Common myeloid progenitor, CD34-positive (primary cell): ENCODE data around the gene GRM1.

Experiments
- CTCF ChIA-PET: fragments of 350-600 bp; sonication (Branson Sonifier 250); formaldehyde crosslinking; loops from one replicate; lab custom pipeline; 2021; ENCODE audit warnings: antibody characterized with exemption; lab: Charles Lee
- POLR2A ChIA-PET: fragments of 350-600 bp; sonication (Branson Sonifier 250); formaldehyde crosslinking; loops from one replicate; lab custom pipeline; 2021; ENCODE audit warnings: antibody characterized with exemption; lab: Charles Lee
- DNase-seq, 3 donors: peaks; one replicate each; pipeline versions ENCODE4 v3.0.0 to v3.0.0-alpha.2; 2013
- H3K27ac ChIP-seq, 2 experiments: 1 replicate in 1 of 2; 2 replicates in 1 of 2; pipeline ENCODE4 v1.7.0; 2013; ENCODE audit warnings: inconsistent platforms in 2 of 2, low read length in 2 of 2, mild to moderate bottlenecking in 2 of 2, low read depth in 1 of 2, moderate library complexity in 1 of 2; ENCODE audit not compliant: severe bottlenecking in 2 of 2, insufficient read depth in 1 of 2, poor library complexity in 1 of 2
- H3K27me3 ChIP-seq, 5 experiments: replicated peaks in 2 of 5; 1 replicate in 3 of 5; 2 replicates in 2 of 5; pipeline versions ENCODE4 v1.6.1 to v1.7.0; 2013; ENCODE audit warnings: low read length in 4 of 5, mild to moderate bottlenecking in 2 of 5, moderate library complexity in 2 of 5, inconsistent platforms in 1 of 5; ENCODE audit not compliant: insufficient read depth in 5 of 5, control insufficient read depth in 4 of 5
- H3K36me3 ChIP-seq, 4 experiments: 1 replicate in 2 of 4; 2 replicates in 2 of 4; pipeline versions ENCODE4 v1.6.1 to v1.7.0; 2013; ENCODE audit warnings: low read length in 3 of 4, control low read depth in 1 of 4, mild to moderate bottlenecking in 1 of 4; ENCODE audit not compliant: control insufficient read depth in 4 of 4, insufficient read depth in 4 of 4
- H3K4me1 ChIP-seq, 4 experiments: 1 replicate in 3 of 4; 2 replicates in 1 of 4; pipeline versions ENCODE4 v1.6.1 to v1.7.1; 2013; ENCODE audit warnings: low read length in 3 of 4, mild to moderate bottlenecking in 3 of 4, control low read depth in 1 of 4, inconsistent platforms in 1 of 4, moderate library complexity in 1 of 4; ENCODE audit not compliant: control insufficient read depth in 4 of 4, insufficient read depth in 4 of 4; ENCODE audit errors: control extremely low read depth in 1 of 4
- H3K4me3 ChIP-seq, 7 experiments: 1 replicate in 4 of 7; 2 replicates in 3 of 7; pipeline versions ENCODE4 v1.5.1 to v1.7.0; 2013; ENCODE audit warnings: mild to moderate bottlenecking in 7 of 7, low read length in 6 of 7, moderate library complexity in 6 of 7, inconsistent platforms in 2 of 7, low read depth in 2 of 7, control low read depth in 1 of 7; ENCODE audit not compliant: insufficient read depth in 4 of 7, control insufficient read depth in 1 of 7; ENCODE audit errors: extremely low read depth in 1 of 7
- H3K9me3 ChIP-seq, 5 experiments: 1 replicate in 4 of 5; 2 replicates in 1 of 5; pipeline versions ENCODE4 v1.6.1 to v1.7.1; 2013; ENCODE audit warnings: low read length in 4 of 5, mild to moderate bottlenecking in 2 of 5, inconsistent platforms in 1 of 5, low read depth in 1 of 5, moderate library complexity in 1 of 5; ENCODE audit not compliant: control insufficient read depth in 4 of 5, insufficient read depth in 2 of 5; ENCODE audit errors: control extremely low read depth in 1 of 5
- WGBS: methylation state at CpG from one replicate; pipeline ENCODE4 v1.1.5; 2013; ENCODE audit not compliant: insufficient coverage; 5-methylcytosine and 5-hydroxymethylcytosine counted together

Gene GRM1

GRCh38 chr6:146315381-146316174 lies 286.7 kb downstream of the GRM1 start:
- DNase-seq: no peak
- H3K36me3 ChIP-seq: no peaks in the 10 kb centered on the region
- H3K27ac ChIP-seq: no peak overlapping the region
- ChIA-PET POLR2A (no interaction called here), CTCF (interaction anchor here (1.8 kb wide), 1 partner anchor 13 kb away, joined by 4 read pairs; no protein-coding TSS in a partner anchor)
- H3K27me3 ChIP-seq: no peaks in the 10 kb centered on the region
- no peaks in the 10 kb centered on the region for H3K4me1 ChIP-seq
- 91% methylated on average over 1 of the region's 4 CpGs for WGBS
- H3K4me3 ChIP-seq: no peak overlapping the region
- no peaks in the 10 kb centered on the region for H3K9me3 ChIP-seq

- CTCF ChIA-PET: no interaction called here
- 92% methylated on average over 5 of the region's 5 CpGs for WGBS
- H3K36me3 ChIP-seq: no peaks in the 10 kb centered on the region
- POLR2A ChIA-PET: no interaction called here
- no peaks in the 10 kb centered on the region for H3K9me3 ChIP-seq
- no peak for DNase-seq
- no peak overlapping the region for H3K4me3 ChIP-seq
- no peaks in the 10 kb centered on the region for H3K4me1 ChIP-seq
- H3K27me3 ChIP-seq: no peaks in the 10 kb centered on the region
- H3K27ac ChIP-seq: no peak overlapping the region
Observed at GRCh38 chr6:146316175-146316495, 287.3 kb downstream of the GRM1 start.

GRCh38 chr6:146331013-146331412 lies 302.2 kb downstream of the GRM1 start:
- 66% methylated on average over 2 of the region's 3 CpGs for WGBS
- CTCF ChIA-PET: no interaction called here

GRCh38 chr6:146335336-146335735 lies 306.5 kb downstream of the GRM1 start:
- Histone ChIP-seq H3K27ac (no peak overlapping the region), H3K4me1 (no peaks in the 10 kb centered on the region), H3K9me3 (peaks cover 0 to 3% (median 0%) of the 10 kb centered on the region in 5 experiments), H3K27me3 (no peaks in the 10 kb centered on the region), H3K36me3 (no peaks in the 10 kb centered on the region), H3K4me3 (no peak overlapping the region)
- ChIA-PET POLR2A (no interaction called here), CTCF (interaction anchor here (0.6 kb wide), 1 partner anchor 188 kb away, joined by 3 read pairs; no protein-coding TSS in a partner anchor)
- DNase-seq: no peak
- WGBS: no CpG with 5 or more reads among the region's 2 CpGs

More at GRCh38 chr6:146331013-146331412, 302.2 kb downstream of the GRM1 start:
- Histone ChIP-seq H3K9me3 (peaks cover 0 to 3% (median 0%) of the 10 kb centered on the region in 5 experiments), H3K27ac (no peak overlapping the region), H3K4me3 (no peak overlapping the region), H3K27me3 (no peaks in the 10 kb centered on the region), H3K36me3 (no peaks in the 10 kb centered on the region), H3K4me1 (no peaks in the 10 kb centered on the region)
- no peak for DNase-seq
- POLR2A ChIA-PET: no interaction called here

- H3K27ac ChIP-seq: no peak overlapping the region
- no peaks in the 10 kb centered on the region for H3K36me3 ChIP-seq
- H3K4me1 ChIP-seq: no peaks in the 10 kb centered on the region
- no peak overlapping the region for H3K4me3 ChIP-seq
- H3K27me3 ChIP-seq: no peaks in the 10 kb centered on the region
- 73% methylated on average over 3 of the region's 3 CpGs for WGBS
- DNase-seq: no peak
- ChIA-PET CTCF (no interaction called here), POLR2A (no interaction called here)
- H3K9me3 ChIP-seq: peaks cover 0 to 3% (median 0%) of the 10 kb centered on the region in 5 experiments
Observed at GRCh38 chr6:146336191-146336590, 307.3 kb downstream of the GRM1 start.

DNA sequence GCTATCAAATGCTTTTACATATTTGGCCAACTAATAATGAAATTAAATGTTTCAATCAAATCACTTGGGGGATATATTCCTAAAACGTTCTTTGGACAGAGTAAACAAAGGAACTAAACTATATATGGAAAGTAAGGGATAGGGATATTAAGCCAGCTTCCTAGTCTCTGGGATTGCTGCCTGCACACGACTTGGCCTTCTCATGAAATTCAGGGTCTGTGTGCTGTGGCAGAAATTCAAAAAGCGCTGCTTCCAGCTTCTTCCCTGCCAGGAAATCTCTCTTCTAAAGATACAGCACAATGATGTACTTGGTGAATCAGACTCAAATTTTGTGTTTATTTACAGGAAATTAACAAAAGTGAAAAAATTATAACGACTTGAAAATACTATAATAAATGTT lies 308.5 kb downstream of the GRM1 start:
- POLR2A ChIA-PET: no interaction called here
- CTCF ChIA-PET: no interaction called here
- WGBS: 100% methylated on average over 2 of the region's 4 CpGs

DNA sequence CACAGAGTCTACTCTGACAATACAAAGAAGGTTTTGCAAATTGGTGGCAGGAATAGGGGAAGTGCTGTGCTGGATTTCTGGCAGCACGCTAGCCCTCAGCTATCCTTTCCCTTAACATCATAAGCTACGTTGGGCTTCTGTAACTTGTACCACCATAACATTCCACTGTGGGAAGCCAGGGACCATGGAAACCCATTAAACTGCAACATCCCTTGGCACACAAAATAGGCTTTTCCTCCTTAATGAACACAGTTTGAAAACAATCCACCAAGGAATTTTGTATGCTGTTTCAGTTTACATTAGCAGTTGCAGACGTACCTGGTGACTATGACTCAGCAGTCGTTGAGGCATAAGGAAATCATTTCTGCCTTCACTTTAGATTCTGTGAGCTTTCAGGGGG lies 310.9 kb downstream of the GRM1 start:
- ChIA-PET CTCF (no interaction called here), POLR2A (no interaction called here)
- no peaks in the 10 kb centered on the region for H3K36me3 ChIP-seq
- no peaks in the 10 kb centered on the region for H3K4me1 ChIP-seq
- peak overlapping the region in 2 of 7 experiments; percentile 2 to 48 for H3K4me3 ChIP-seq
- H3K9me3 ChIP-seq: peaks cover 0 to 3% (median 0%) of the 10 kb centered on the region in 5 experiments
- peak in 2 of 3 donors; percentile 53 to 70 for DNase-seq
- no peak overlapping the region for H3K27ac ChIP-seq
- no peaks in the 10 kb centered on the region for H3K27me3 ChIP-seq
- WGBS: 0% methylated on average over 2 of the region's 4 CpGs

More for the DNA sequence above, 308.5 kb downstream of the GRM1 start:
- Histone ChIP-seq H3K27me3 (no peaks in the 10 kb centered on the region), H3K4me3 (no peak overlapping the region), H3K9me3 (peaks cover 0 to 3% (median 0%) of the 10 kb centered on the region in 5 experiments), H3K4me1 (no peaks in the 10 kb centered on the region), H3K27ac (no peak overlapping the region), H3K36me3 (no peaks in the 10 kb centered on the region)
- DNase-seq: no peak
